ENCODE data around the gene AKR1D1.
"Not testable (repeated sequence)": the region's sequence is repeated elsewhere in the genome, so short reads cannot be mapped to it uniquely, and the experiment has no call there.

AKR1D1 gene

DNA sequence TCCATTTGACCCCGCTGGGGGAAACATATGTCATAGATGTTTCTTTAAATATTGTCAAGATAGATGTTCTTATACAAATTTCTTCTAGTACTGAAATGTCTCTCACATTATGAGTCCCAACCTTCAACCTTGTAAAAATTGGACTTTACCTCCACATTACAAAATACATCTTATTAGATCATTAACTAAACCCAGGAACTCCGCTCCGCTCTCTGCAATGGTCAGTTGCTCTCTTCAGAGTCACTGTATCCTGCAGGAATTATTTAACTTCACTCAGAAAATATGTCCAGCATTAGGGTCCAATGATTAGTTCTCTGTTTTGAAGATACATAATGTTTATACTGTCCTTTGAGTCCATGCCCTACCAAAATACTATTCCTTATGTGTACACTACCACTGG lies 8.5 kb upstream of the AKR1D1 start:
- no peaks in the 10 kb centered on the region for H3K36me3 ChIP-seq (ENCODE audit: control insufficient read depth, insufficient read depth, low read length)
- H3K4me1 ChIP-seq (ENCODE audit: control insufficient read depth, insufficient read depth, low read length): no peaks in the 10 kb centered on the region
- no peak overlapping the region for H3K4me3 ChIP-seq (ENCODE audit: insufficient read depth, low read depth, low read length)
- no peak overlapping the region for H3K27ac ChIP-seq (ENCODE audit: insufficient read depth, low read depth, low read length, poor library complexity, severe bottlenecking)
- no peaks in the 10 kb centered on the region for H3K27me3 ChIP-seq (ENCODE audit: control insufficient read depth, insufficient read depth, low read length, poor library complexity, severe bottlenecking)
- H3K9me3 ChIP-seq (ENCODE audit: control insufficient read depth, low read length): no peaks in the 10 kb centered on the region
- 97 to 100% methylated on average over 2 to 3 of the region's 3 CpGs for WGBS, 2 experiments

DNA sequence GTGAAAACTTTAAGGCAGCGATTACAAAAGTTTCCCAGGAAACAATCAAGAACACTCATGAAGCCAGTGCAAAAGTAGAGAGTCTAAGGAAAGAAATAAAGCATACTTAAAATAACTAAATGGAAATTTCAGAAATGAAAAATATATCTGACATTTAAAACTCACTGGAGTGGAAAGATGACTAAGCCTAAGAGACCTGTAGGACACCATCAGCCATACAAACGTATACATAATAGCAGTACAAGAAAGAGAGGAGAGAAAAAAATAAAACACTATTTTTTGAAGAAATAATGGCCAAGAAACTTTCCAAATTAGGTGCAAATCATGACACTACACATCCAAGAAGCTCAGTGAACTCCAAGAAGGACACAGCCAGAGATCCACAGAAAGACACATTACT lies 5.4 kb upstream of the AKR1D1 start:
- Histone ChIP-seq H3K27me3 (ENCODE audit: control insufficient read depth, insufficient read depth, low read length, poor library complexity, severe bottlenecking) (no peaks in the 10 kb centered on the region), H3K9me3 (ENCODE audit: control insufficient read depth, low read length) (no peaks in the 10 kb centered on the region), H3K27ac (ENCODE audit: insufficient read depth, low read depth, low read length, poor library complexity, severe bottlenecking) (no peak overlapping the region), H3K4me3 (ENCODE audit: insufficient read depth, low read depth, low read length) (no peak overlapping the region), H3K36me3 (ENCODE audit: control insufficient read depth, insufficient read depth, low read length) (no peaks in the 10 kb centered on the region), H3K4me1 (ENCODE audit: control insufficient read depth, insufficient read depth, low read length) (no peaks in the 10 kb centered on the region)
- 100% methylated on average over 2 of the region's 2 CpGs; no CpG with 5 or more reads in 1 of the 2 experiments for WGBS, 2 experiments

DNA sequence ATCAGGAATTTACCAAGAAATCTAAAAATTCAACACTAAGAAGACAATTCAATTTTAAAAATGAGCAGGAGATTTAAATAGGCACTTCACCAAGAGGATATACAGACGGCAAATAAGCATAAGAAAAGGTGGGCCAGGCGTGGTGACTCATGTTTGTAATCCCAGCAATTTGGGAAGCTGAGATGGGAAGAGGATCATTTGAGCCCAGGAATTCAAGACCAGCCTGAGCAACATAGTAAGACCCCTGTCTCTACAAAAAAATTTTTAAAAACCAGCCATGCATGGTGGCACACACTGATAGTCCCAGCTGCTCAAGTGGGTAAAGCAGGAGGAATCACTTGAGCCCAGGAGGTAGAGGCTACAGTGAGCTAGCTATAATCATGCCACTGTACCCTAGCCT lies 3.5 kb upstream of the AKR1D1 start:
- 60 to 67% methylated on average over 2 of the region's 2 CpGs for WGBS, 2 experiments
- H3K9me3 ChIP-seq (ENCODE audit: control insufficient read depth, low read length): no peaks in the 10 kb centered on the region
- H3K36me3 ChIP-seq (ENCODE audit: control insufficient read depth, insufficient read depth, low read length): no peaks in the 10 kb centered on the region
- no peaks in the 10 kb centered on the region for H3K27me3 ChIP-seq (ENCODE audit: control insufficient read depth, insufficient read depth, low read length, poor library complexity, severe bottlenecking)
- H3K27ac ChIP-seq (ENCODE audit: insufficient read depth, low read depth, low read length, poor library complexity, severe bottlenecking): no peak overlapping the region
- H3K4me1 ChIP-seq (ENCODE audit: control insufficient read depth, insufficient read depth, low read length): no peaks in the 10 kb centered on the region
- H3K4me3 ChIP-seq (ENCODE audit: insufficient read depth, low read depth, low read length): no peak overlapping the region

DNA sequence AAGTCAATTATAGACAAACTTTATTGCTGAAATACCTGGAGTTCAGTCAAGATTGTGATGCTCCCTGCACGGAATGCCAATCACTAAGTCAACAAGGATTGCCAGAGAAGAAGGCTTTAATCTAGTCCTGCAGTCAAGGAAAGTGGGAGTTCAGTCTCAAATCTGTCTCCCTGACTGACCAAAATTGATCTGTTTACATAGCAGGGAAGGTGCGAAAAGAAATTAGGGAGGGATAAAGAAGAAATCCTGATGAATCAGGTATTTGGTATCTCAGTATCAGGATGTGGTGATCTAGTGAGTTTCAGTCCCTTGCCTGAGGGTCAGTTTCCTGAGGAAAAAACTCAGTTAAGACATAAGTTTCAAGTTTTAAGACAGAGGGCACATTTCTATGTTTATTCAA lies 2.1 kb upstream of the AKR1D1 start:
- Histone ChIP-seq H3K27ac (ENCODE audit: insufficient read depth, low read depth, low read length, poor library complexity, severe bottlenecking) (no peak overlapping the region), H3K4me3 (ENCODE audit: insufficient read depth, low read depth, low read length) (no peak overlapping the region), H3K4me1 (ENCODE audit: control insufficient read depth, insufficient read depth, low read length) (no peaks in the 10 kb centered on the region), H3K9me3 (ENCODE audit: control insufficient read depth, low read length) (no peaks in the 10 kb centered on the region), H3K36me3 (ENCODE audit: control insufficient read depth, insufficient read depth, low read length) (no peaks in the 10 kb centered on the region), H3K27me3 (ENCODE audit: control insufficient read depth, insufficient read depth, low read length, poor library complexity, severe bottlenecking) (no peaks in the 10 kb centered on the region)
- WGBS, 2 experiments: 94 to 100% methylated on average over 2 of the region's 2 CpGs

DNA sequence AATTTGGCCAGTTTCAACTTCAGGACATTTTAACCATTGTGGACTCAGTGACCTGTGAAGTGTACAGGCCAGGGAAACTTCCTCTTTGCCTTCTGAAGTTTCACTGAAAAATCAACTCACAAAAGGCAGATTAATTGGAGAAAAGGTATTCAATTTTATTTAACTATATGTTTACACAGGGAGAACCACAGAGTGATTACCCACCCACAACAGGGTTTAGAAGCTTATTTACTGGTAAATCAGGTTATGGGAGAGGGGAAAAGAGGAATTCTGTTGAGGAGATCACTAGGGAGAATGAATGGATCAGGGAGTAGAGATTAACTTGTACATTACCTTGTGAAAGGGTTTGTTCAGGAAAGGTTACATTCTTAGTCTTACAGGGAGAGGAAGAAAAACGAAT lies 1.7 kb upstream of the AKR1D1 start:
- no peak overlapping the region for H3K27ac ChIP-seq (ENCODE audit: insufficient read depth, low read depth, low read length, poor library complexity, severe bottlenecking)

DNA sequence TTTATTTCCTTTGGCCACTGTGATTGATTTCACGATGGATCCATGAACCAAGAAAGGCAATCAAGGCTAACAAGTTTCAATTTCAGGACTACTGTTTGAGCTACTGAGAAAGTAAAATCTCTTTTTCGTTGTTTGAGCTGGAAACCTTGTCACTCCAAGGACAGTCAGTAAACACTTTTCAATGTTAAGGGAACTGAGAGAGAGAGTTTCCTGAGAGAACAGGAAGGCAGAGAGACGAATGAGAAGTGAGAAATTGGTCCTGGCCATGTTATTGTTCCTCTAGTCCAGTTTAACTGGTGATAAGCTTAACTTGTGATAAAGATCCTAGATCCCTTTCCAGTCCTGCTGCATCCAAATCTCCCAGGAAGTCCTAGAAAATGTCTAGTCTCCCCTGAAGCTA lies 909 bp upstream of the AKR1D1 start:
- no peak overlapping the region for H3K27ac ChIP-seq (ENCODE audit: insufficient read depth, low read depth, low read length, poor library complexity, severe bottlenecking)
- WGBS, 2 experiments: 96 to 97% methylated on average over 3 of the region's 3 CpGs

More for the DNA sequence above, 1.7 kb upstream of the AKR1D1 start:
- WGBS, 2 experiments: 79 to 80% methylated on average over 1 of the region's 1 CpG
- Histone ChIP-seq H3K9me3 (ENCODE audit: control insufficient read depth, low read length) (no peaks in the 10 kb centered on the region), H3K36me3 (ENCODE audit: control insufficient read depth, insufficient read depth, low read length) (no peaks in the 10 kb centered on the region), H3K27me3 (ENCODE audit: control insufficient read depth, insufficient read depth, low read length, poor library complexity, severe bottlenecking) (no peaks in the 10 kb centered on the region), H3K4me3 (ENCODE audit: insufficient read depth, low read depth, low read length) (no peak overlapping the region), H3K4me1 (ENCODE audit: control insufficient read depth, insufficient read depth, low read length) (no peaks in the 10 kb centered on the region)

DNA sequence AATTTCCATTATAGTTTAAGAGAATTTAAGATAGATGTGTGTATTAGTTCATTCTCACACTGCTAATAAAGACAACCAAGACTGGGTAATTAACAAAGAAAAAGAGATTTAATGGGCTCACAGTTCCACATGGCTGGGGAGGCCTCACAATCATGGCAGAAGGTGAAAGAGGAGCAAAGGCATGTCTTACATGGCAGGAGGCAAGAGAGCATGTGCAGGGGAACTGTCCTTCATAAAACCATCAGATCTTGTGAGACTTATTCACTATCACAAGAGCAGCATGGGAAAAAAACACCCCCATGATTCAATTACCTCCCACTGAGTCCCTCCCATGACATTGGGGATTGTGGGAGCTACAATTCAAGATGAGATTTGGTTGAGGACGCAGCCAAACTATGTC lies 473 bp upstream of the AKR1D1 start:
- H3K27me3 ChIP-seq (ENCODE audit: control insufficient read depth, insufficient read depth, low read length, poor library complexity, severe bottlenecking); H3K27ac ChIP-seq (ENCODE audit: insufficient read depth, low read depth, low read length, poor library complexity, severe bottlenecking); H3K36me3 ChIP-seq (ENCODE audit: control insufficient read depth, insufficient read depth, low read length); H3K4me3 ChIP-seq (ENCODE audit: insufficient read depth, low read depth, low read length); H3K9me3 ChIP-seq (ENCODE audit: control insufficient read depth, low read length); H3K4me1 ChIP-seq (ENCODE audit: control insufficient read depth, insufficient read depth, low read length): not testable (repeated sequence)
- 96 to 100% methylated on average over 1 of the region's 1 CpG for WGBS, 2 experiments

More for the DNA sequence above, 909 bp upstream of the AKR1D1 start:
- Histone ChIP-seq H3K36me3 (ENCODE audit: control insufficient read depth, insufficient read depth, low read length) (no peaks in the 10 kb centered on the region), H3K4me1 (ENCODE audit: control insufficient read depth, insufficient read depth, low read length) (no peaks in the 10 kb centered on the region), H3K27me3 (ENCODE audit: control insufficient read depth, insufficient read depth, low read length, poor library complexity, severe bottlenecking) (no peaks in the 10 kb centered on the region), H3K4me3 (ENCODE audit: insufficient read depth, low read depth, low read length) (no peak overlapping the region), H3K9me3 (ENCODE audit: control insufficient read depth, low read length) (no peaks in the 10 kb centered on the region)

DNA sequence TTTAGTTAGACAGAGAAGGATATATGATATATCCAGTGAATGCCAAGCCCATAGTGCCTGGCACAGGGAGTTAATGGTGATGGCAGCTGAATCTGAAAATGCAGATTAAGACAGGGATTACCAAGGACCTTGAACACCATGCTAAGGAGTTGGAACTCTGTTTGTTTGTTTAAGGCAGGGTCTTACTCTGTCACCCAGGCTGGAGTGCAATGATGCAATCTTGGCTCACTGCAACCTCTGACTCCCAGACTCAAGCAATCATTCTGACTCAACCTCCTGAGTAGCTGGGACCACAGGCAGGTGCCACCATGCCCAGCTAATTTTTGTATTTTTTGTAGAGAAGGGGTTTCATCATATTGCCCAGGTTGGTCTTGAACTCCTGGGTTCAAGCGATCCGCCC lies 1.6 kb downstream of the AKR1D1 start:
- H3K27ac ChIP-seq (ENCODE audit: insufficient read depth, low read depth, low read length, poor library complexity, severe bottlenecking): no peak overlapping the region

DNA sequence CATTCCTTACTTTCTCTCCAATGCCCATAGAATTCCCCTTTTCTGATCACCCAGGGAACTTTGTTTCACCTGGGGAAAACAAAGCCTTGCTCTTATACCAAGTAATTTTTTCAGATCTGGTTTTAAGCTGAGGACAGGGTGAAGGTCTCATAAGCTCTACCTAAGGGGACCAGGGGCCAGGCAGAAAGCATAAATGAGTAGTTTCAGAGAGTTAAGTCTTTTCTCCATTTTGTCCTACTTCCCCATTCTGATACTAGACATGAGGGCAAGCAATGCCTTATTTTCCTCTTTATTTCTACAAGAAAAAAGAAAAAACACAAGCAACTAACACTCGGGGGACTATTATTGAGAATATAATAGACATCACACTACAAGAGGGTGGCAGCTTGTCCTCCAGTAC lies 2.9 kb downstream of the AKR1D1 start:
- WGBS, 2 experiments: 93% methylated on average over 1 of the region's 1 CpG; no CpG with 5 or more reads in 1 of the 2 experiments
- Histone ChIP-seq H3K27me3 (ENCODE audit: control insufficient read depth, insufficient read depth, low read length, poor library complexity, severe bottlenecking) (no peaks in the 10 kb centered on the region), H3K4me3 (ENCODE audit: insufficient read depth, low read depth, low read length) (no peak overlapping the region), H3K36me3 (ENCODE audit: control insufficient read depth, insufficient read depth, low read length) (no peaks in the 10 kb centered on the region), H3K27ac (ENCODE audit: insufficient read depth, low read depth, low read length, poor library complexity, severe bottlenecking) (no peak overlapping the region), H3K9me3 (ENCODE audit: control insufficient read depth, low read length) (no peaks in the 10 kb centered on the region), H3K4me1 (ENCODE audit: control insufficient read depth, insufficient read depth, low read length) (no peaks in the 10 kb centered on the region)

More for the DNA sequence above, 1.6 kb downstream of the AKR1D1 start:
- H3K27me3 ChIP-seq (ENCODE audit: control insufficient read depth, insufficient read depth, low read length, poor library complexity, severe bottlenecking): no peaks in the 10 kb centered on the region
- H3K36me3 ChIP-seq (ENCODE audit: control insufficient read depth, insufficient read depth, low read length): no peaks in the 10 kb centered on the region
- no peaks in the 10 kb centered on the region for H3K9me3 ChIP-seq (ENCODE audit: control insufficient read depth, low read length)
- WGBS, 2 experiments: 92 to 96% methylated on average over 2 of the region's 2 CpGs
- H3K4me3 ChIP-seq (ENCODE audit: insufficient read depth, low read depth, low read length): no peak overlapping the region
- no peaks in the 10 kb centered on the region for H3K4me1 ChIP-seq (ENCODE audit: control insufficient read depth, insufficient read depth, low read length)

DNA sequence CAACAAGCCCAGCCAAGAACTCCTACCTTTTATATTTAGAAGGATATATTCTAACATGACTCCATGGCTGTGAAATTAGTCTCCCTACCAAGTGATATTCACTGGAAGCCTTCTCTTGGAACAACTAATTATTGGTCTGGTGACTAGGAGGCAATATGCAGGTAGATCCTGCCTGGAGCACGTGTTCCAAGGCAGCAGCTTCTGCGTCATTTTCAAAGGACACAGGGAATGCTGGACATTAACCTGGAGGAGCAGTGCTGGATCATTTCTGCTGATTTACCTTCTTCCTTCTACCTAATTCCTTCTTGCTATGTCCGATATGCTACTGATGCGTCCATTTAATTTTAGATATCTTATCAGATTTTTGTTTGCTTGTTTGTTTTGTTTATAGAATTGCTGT lies 5.6 kb downstream of the AKR1D1 start:
- no peaks in the 10 kb centered on the region for H3K9me3 ChIP-seq (ENCODE audit: control insufficient read depth, low read length)
- no peak overlapping the region for H3K4me3 ChIP-seq (ENCODE audit: insufficient read depth, low read depth, low read length)
- no peaks in the 10 kb centered on the region for H3K36me3 ChIP-seq (ENCODE audit: control insufficient read depth, insufficient read depth, low read length)
- 88 to 93% methylated on average over 2 to 4 of the region's 4 CpGs for WGBS, 2 experiments
- H3K27me3 ChIP-seq (ENCODE audit: control insufficient read depth, insufficient read depth, low read length, poor library complexity, severe bottlenecking): no peaks in the 10 kb centered on the region
- H3K27ac ChIP-seq (ENCODE audit: insufficient read depth, low read depth, low read length, poor library complexity, severe bottlenecking): no peak overlapping the region
- no peaks in the 10 kb centered on the region for H3K4me1 ChIP-seq (ENCODE audit: control insufficient read depth, insufficient read depth, low read length)

DNA sequence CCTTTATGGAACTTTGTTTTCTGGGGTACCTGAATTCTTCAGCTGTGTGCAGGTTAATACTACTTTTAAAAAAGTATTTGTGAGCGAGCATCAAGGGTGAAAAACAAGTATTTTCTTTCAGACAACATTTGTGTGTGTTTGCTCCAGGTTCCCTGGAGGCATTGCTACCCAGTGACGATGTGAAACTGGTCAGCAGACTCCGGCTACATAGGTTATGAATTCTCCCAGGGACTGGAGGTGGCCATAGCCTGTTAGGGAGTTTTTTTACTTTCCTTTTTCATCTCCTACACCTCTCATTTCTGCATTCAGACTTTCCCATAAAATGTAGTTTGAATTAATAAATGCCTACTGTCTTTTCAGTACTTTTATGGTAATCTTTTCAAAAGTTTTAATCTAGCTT lies 7.6 kb downstream of the AKR1D1 start:
- H3K9me3 ChIP-seq (ENCODE audit: control insufficient read depth, low read length): no peaks in the 10 kb centered on the region
- no peaks in the 10 kb centered on the region for H3K27me3 ChIP-seq (ENCODE audit: control insufficient read depth, insufficient read depth, low read length, poor library complexity, severe bottlenecking)
- no peak overlapping the region for H3K27ac ChIP-seq (ENCODE audit: insufficient read depth, low read depth, low read length, poor library complexity, severe bottlenecking)
- no peaks in the 10 kb centered on the region for H3K36me3 ChIP-seq (ENCODE audit: control insufficient read depth, insufficient read depth, low read length)
- 92 to 93% methylated on average over 3 of the region's 3 CpGs for WGBS, 2 experiments
- no peaks in the 10 kb centered on the region for H3K4me1 ChIP-seq (ENCODE audit: control insufficient read depth, insufficient read depth, low read length)
- no peak overlapping the region for H3K4me3 ChIP-seq (ENCODE audit: insufficient read depth, low read depth, low read length)

Data from ectodermal cell (in vitro differentiated cells).